HG03064 (cell line): Measurements from ENCODE around the gene NFIL3.
A peak's percentile ranks its signal among the peaks of the same experiment; 100 is the strongest.
"Not testable (repeated sequence)": the region's sequence is repeated elsewhere in the genome, so short reads cannot be mapped to it uniquely, and the experiment has no call there.

Source experiments
- ATAC-seq: cut with Tn5 transposase; IDR thresholded peaks from one replicate; pipeline ENCODE4 v1.9.1; 2021; ENCODE audit warnings: low read depth; ENCODE audit not compliant: unreplicated experiment

Gene NFIL3

GRCh38 chr9:91398926-91399325 lies 24.7 kb downstream of the NFIL3 start:
- ATAC-seq, result no peak

DNA sequence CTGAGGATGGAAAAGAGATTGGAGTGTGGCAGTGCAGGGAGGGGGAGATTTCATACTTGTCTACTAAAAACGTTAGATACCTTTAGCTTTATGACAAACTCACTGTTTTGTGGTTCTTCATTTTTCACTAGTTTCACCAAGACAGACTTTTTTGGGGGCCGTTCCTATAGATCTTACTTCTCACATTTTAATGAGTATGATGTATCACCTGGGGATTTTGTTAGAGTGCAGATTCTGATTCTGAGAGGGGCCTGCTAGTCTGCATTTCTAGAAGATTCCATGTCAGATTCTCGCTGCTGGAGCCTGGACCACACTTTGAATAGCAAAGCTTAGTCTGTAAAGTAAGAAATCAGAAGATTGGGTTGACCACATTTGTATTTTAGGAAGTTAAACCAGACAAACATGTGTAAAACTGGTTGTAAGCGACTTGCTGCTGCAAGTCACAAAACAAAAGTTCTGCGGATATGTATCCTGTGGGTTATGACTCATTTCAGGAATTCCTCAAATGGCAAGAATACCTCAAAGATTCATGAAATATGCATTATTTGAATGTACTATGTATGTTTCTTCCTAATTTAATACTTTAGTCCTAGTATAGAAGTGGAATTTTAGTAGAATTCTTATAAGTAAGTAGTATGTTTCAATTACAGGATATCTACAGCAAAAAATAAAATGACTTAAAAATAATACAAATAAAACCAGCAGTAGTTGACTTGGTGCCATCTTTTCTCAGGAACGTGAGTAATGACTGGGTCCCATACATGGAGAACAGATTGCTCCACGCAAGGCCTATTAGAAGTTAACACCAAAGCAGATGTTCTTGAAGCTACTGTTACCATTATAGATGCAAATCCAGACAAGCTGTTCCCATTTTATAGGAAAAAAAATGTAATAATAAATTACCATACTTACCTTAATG lies 27.8 kb downstream of the NFIL3 start:
- ATAC-seq, result peak; percentile 78

DNA sequence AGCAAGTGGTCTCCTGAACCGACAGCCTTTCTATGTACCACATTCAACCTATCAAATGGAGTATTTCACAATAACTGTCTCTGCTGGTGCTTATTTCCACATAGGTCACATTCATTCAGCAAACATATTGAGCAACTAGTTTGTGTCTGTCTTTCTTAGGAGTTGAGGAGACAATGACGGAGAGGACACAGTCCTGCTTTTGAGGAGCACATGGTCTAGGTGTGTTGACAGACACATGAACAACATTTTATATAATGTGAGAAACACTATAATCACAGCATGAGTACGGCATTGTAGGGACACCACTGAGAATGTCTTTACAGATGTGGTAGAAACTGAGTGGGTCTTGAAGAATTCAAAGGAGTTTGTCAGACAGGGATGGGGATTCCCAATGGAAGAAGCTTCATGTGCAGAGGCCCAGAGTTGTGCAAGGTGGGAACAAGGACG lies 28.5 kb downstream of the NFIL3 start:
- ATAC-seq, result no peak

DNA sequence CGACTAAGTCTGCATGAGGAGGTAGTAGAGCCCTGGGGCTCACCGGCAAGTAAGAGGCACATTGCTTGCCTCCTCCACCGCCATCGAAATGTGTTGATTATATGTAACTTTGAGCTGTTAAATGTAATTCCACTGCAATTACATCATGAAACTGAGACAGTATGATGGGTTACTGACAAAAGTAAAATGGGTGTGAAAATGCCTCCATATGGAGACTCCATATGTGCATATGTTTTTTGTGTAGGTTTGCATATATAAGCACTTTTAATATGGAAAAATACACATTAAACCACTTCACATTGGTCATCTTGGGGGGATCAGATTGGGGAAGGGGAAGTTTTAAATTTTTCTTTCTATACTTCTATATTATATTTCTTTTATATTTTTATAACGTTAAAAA lies 29.8 kb downstream of the NFIL3 start:
- ATAC-seq, result no peak

GRCh38 chr9:91392435-91392834 lies 31.2 kb downstream of the NFIL3 start:
- ATAC-seq, result no peak

DNA sequence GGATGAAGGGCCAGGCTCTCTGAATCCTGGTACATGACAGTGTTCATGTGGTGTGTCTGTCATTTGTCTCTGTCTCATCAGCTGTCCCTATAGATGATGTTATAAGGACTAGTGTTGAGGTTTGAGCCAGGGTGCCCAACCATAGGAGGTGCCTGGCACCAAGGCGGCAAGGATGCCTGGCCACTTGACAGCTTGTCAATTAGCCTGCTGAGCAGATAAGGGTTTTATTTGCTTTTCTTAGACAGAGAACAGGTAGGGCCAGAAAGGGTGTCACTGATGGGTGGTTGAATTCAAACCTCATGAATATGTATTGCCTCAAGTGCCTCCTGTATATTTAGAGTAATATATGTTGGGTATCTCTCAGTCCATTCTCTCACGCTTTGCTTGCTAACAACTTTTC lies 31.8 kb downstream of the NFIL3 start:
- no peak for ATAC-seq

DNA sequence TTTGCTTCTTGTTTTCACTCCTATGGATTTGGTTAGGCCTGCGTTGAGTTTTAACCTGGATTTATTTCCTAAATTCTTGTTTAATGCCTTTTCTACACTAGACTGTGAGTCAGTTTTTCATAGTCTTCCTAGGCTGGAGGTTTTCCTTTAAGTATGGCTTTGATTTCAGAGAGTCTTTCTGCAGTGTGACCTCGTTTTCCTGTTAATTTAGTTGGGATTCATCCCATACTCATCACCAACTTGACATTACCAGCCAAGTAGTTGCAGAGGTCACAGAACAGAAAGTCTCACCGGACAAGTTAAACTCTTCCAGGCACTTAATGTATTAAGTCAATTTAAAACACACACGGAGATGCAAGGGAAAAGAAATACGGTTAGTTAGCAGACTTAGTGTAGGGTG lies 32.2 kb downstream of the NFIL3 start:
- ATAC-seq, result no peak

- ATAC-seq, result not testable (repeated sequence)
Observed at GRCh38 chr9:91389686-91390085, 33.9 kb downstream of the NFIL3 start.

DNA sequence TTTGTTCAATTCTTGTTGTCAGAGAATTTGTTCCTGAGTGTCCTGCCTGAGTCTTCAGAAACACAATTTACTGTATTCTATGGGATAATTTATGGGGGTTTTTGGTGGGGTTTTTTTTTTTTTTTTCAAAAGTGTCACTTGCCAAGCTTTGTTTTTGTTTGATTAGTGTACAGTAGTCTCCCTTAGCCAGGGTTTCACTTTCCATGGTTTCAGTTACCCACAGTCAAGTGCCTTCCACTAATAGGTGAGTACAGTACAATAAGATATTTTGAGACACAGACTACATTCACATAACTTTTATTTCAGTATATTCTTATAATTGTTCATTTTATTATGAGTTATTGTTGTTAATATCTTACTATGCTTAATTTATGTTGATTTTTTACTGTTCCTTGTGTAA lies 36.9 kb downstream of the NFIL3 start:
- no peak for ATAC-seq

DNA sequence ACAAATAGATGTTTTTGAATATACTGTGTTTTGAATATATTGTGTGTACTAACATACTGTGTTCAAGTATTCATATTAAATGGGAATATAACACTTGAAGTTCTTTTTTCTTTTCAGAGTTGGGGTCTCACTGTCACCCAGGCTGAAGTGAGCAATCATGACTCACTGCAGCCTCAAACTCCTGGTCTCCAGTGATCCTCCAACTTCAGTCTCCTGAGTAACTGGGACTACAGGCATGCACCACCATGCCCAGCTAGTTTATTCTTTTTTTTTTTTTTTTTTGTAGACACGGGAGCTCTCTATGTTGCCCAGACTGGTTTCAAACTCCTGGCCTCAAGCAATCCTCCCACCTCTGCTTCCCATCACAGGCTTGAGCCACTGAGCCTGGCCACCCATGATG lies 38.7 kb downstream of the NFIL3 start:
- ATAC-seq, result no peak

DNA sequence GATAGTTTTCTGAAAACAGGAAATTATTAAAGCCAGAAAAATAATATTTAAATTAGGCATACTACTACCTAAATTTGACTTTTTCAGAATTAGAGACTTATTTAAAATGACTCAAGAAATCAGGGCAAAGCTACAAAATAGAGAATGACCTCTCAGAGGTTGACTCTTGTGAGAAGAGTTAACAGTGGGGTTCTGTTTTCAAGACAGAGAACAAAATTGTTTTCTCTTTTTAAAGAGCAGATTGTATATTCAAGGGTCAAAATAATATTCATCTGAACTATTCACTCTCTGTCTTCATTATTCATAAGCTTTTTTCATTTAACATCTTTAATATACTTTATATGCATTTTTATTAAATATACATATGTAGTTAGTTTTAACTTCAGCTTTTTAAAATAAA lies 40.1 kb downstream of the NFIL3 start:
- no peak for ATAC-seq

DNA sequence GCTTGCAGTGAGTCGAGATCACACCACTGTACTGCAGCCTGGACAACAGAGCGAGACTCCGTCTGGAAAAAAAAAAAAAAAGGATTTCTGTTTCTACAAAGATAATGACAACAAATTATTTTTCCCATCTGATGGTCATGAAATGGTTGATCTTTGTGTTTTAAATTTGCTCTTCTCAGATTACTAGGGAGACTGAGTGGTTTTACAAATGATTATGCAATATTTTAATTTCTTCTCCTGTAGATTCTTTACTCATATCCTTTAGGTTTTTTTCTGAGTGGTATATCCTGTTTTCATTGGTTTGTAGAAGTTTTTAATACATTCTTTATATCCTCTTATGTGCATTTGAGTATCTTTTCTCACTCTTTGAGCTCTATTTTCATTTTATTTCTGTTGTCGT lies 41.3 kb downstream of the NFIL3 start:
- ATAC-seq, result no peak

DNA sequence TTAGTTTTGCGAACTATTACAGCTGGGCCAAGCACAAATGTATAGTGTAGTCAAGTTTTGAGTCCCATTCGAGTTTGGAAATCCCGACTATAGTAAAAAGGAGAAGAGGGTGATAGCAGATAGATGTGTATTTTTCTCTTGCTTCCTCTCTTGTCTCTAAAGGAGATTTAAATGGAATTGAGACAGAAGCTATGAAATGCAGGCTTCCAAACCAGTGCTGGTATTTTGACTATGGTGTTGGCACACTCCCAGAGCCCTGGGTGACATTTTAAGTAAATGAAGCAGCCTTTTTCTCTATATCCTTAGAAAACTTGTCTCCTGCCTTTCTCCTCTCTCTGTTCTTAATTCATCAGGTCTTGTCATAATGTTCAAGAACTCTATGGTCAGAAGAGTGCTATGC lies 44.2 kb downstream of the NFIL3 start:
- no peak for ATAC-seq

- no peak for ATAC-seq
Observed at GRCh38 chr9:91378695-91379127, 44.9 kb downstream of the NFIL3 start.

DNA sequence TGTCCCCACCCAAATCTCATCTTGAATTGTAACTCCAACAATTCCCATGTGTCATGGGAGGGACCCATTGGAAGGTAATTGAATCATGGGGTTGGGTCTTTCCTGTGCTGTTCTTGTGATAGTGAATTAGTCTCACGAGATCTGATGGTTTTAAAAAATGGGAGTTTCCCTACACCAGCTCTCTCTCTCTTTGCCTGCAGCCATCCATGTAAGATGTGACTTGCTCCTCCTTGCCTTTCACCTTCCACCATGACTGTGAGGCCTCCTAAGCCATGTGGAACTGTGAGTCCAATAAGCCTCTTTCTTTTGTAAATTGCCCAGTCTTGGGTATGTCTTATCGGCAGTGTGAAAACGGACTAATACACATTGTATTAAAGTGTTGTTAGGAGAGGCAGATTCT lies 45.6 kb downstream of the NFIL3 start:
- ATAC-seq, result not testable (repeated sequence)

DNA sequence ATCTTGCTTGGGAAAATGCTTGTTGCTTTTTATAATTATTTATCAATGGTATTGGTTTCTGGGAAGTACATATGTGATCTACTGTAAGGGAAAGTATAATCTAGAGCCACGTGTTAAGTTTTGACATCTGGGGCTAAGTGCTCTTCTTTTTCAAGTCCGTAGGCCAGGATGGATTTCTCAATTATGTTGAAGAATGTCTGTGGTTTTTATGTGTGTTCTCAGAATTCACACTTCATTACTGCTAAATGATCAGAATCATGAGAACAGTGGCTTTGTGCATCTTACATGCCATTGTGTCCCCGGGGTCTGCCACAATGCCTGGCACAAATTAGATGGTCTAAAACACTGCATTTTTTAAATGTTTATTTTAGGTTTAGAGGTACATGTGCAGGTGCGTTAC lies 47.4 kb downstream of the NFIL3 start:
- no peak for ATAC-seq

DNA sequence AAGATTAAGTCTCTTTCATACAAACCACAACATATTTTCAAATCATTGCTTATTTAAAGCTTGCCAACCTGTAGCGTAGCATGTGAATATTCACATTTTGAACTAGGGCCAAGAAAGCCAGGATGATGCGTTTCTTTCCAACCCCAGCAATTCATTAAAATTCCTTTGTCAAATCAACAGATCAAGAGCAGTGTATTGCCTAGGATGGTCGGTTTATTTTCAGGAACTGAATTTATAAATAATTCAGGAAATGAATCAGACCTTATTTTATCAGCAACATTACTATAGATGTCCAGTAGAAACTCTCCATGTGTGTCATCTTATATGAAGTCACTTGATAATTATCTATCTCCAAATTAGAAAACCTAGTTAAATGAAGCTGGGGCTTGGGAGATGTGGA lies 48.7 kb downstream of the NFIL3 start:
- no peak for ATAC-seq

DNA sequence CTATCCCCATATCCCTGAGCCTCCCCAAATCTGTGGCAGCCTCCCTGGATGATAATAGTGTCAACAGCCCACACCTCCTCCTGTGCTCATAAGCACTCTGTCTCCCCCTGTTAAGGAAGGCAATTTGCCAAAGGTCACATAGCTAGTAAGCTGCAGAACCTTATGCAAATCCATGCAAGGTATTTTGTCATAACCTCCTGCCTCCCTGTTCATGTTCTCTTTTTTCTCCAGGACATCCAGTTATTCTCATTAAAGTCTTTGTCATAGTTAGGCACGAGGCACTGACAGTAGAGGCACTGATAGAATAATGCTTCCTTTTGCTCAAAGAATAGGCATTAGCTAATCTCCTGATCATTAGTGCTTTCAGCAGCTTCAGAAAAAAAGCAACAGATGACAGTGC lies 51.7 kb downstream of the NFIL3 start:
- no peak for ATAC-seq

DNA sequence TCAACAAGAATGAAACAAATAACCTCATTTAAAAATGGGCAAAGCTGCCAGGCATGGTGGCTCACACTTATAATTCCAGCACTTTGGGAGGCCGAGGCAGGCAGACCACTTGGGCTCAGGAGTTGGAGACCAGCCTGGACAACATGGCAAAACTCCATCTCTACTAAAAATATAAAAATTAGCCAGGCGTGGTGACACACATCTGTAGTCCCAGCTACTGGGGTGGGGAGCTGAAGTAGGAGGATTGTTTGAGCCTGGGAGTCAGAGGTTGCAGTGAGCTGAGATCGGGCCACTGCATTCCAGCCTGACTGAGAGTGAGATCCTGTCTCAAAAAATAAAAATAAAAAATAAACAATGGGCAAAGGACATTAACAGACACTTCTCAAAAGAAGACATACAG lies 53.6 kb downstream of the NFIL3 start:
- ATAC-seq, result not testable (repeated sequence)

DNA sequence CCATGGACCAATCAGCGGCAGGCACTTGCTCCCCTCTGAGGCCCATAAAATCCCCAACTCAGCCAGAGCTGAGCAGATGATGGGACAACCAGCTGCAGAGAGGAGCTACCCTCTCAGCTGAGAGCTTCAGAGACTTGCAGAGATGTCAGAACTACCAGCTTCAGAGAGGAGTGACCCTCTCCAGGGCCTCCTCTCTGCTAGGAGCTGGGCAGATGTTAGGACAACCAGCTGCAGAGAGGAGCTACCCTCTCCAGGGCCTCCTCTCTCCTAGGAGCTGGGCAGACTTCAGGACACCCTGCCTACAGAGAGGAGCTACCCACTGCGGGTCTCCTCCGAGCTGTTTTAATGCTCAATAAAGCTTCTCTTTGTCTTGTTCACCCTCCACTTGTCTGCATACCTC lies 58.9 kb downstream of the NFIL3 start:
- ATAC-seq, result no peak

GRCh38 chr9:91364005-91364404 lies 59.6 kb downstream of the NFIL3 start:
- no peak for ATAC-seq

DNA sequence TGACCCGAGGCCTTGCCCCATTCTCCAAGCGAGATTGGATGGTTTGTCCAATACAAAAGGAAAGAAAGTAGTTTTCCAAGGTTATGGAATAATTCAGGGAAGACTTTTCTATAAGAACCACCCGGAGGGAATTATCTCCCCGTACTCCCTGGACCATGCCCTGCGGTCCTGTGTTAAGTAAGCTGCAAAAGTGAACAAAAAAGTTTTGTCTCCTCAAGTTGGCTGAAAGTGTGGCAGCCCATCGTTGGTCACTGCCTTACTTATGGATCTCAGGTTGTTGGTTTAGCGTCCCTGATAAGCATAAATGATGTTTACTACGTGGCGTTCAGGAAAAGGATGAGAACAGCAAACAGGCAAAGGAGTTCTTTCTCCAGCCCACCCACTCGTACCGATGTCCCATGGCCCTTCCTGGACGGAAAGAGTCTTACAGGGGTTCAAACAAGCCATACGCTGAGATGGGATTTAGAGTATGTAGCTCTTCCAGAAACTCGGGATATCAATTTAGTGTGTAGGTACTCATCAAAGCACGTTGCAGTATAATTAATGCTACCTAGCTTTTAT lies 61.5 kb downstream of the NFIL3 start:
- no peak for ATAC-seq
